HEK293 (cell line): ENCODE measurements around the gene MYO3A.

Source experiments
- CTCF ChIA-PET: fragments of 350-600 bp; formaldehyde crosslinking; extraction: SDS; loops from one replicate; lab custom pipeline; 2021; ENCODE audit warnings: antibody characterized with exemption; lab: Yijun Ruan, JAX
- POLR2A ChIA-PET: fragments of 300-600 bp; formaldehyde crosslinking; extraction: SDS; loops from one replicate; lab custom pipeline; 2020; ENCODE audit warnings: antibody characterized with exemption, inconsistent platforms; lab: Yijun Ruan, JAX
- H3K27ac ChIP-seq: fragments of 200-500 bp; sonication (Bioruptor generic); 2 replicates; pipeline ENCODE4 v1.5.1; 2014; ENCODE audit warnings: low read depth, low read length, control low read depth, inconsistent platforms; ENCODE audit errors: extremely low read depth
- H3K36me3 ChIP-seq, 2 experiments: fragments of 200-500 bp in 1 of 2; sonication (Bioruptor generic) in 1 of 2; 1 replicate in 1 of 2; 2 replicates in 1 of 2; pipeline ENCODE4 v1.5.1; 2014 to 2017; ENCODE audit warnings: inconsistent platforms in 2 of 2, low read length in 2 of 2; ENCODE audit not compliant: control insufficient read depth in 2 of 2, insufficient read depth in 1 of 2
- H3K4me1 ChIP-seq: fragments of 200-500 bp; sonication (Bioruptor generic); 2 replicates; pipeline ENCODE4 v1.5.1; 2014; ENCODE audit warnings: mild to moderate bottlenecking, low read length, inconsistent platforms; ENCODE audit not compliant: control insufficient read depth, insufficient read depth
- H3K4me3 ChIP-seq: 2 replicates; pipeline ENCODE4 v1.5.1; 2011; ENCODE audit warnings: low read depth, mild to moderate bottlenecking, control low read depth, low read length, moderate library complexity
- H3K9me3 ChIP-seq: fragments of 200-500 bp; sonication (Bioruptor generic); 2 replicates; pipeline ENCODE4 v1.5.1; 2014; ENCODE audit warnings: low read depth, low read length, inconsistent platforms; ENCODE audit not compliant: control insufficient read depth, insufficient read depth
- EGR2 ChIP-seq: fragments of 450-650 bp; formaldehyde crosslinking; IDR thresholded peaks from 2 replicates; pipeline ENCODE4 v1.5.1; 2016; ENCODE audit warnings: low read depth, missing biosample characterization, missing genetic modification characterization
- GLIS1 ChIP-seq: fragments of 450-650 bp; formaldehyde crosslinking; IDR thresholded peaks from 2 replicates; pipeline ENCODE4 v1.5.1; 2016; ENCODE audit warnings: missing biosample characterization, missing genetic modification characterization
- MZF1 ChIP-seq: fragments of 450-650 bp; formaldehyde crosslinking; IDR thresholded peaks from 2 replicates; pipeline ENCODE4 v1.5.1; 2017; ENCODE audit warnings: missing biosample characterization, missing genetic modification characterization, borderline replicate concordance
- PBX3 ChIP-seq: sonication (generic); formaldehyde crosslinking; IDR thresholded peaks from 2 replicates; pipeline ENCODE4 v1.8.1; 2022; ENCODE audit warnings: mild to moderate bottlenecking, moderate library complexity, missing genetic modification reagents
- REST ChIP-seq: fragments of 450-650 bp; formaldehyde crosslinking; IDR thresholded peaks from 2 replicates; pipeline ENCODE4 v1.5.1; 2016; ENCODE audit warnings: missing biosample characterization, missing genetic modification characterization
- YY2 ChIP-seq: fragments of 450-650 bp; formaldehyde crosslinking; IDR thresholded peaks from 2 replicates; pipeline ENCODE4 v1.5.1; 2016; ENCODE audit warnings: missing biosample characterization, missing genetic modification characterization
- ZBTB1 ChIP-seq: fragments of 450-650 bp; formaldehyde crosslinking; IDR thresholded peaks from 2 replicates; pipeline ENCODE4 v1.5.1; 2016; ENCODE audit warnings: missing biosample characterization, missing genetic modification characterization
- ZFP41 ChIP-seq: fragments of 450-650 bp; formaldehyde crosslinking; IDR thresholded peaks from 2 replicates; pipeline ENCODE4 v1.5.1; 2016; ENCODE audit warnings: missing biosample characterization, missing genetic modification characterization, borderline replicate concordance
- ZNF211 ChIP-seq: fragments of 450-650 bp; formaldehyde crosslinking; IDR thresholded peaks from 2 replicates; pipeline ENCODE4 v1.5.1; 2016; ENCODE audit warnings: low read depth, missing biosample characterization, missing genetic modification characterization
- ZNF248 ChIP-seq: fragments of 450-650 bp; formaldehyde crosslinking; IDR thresholded peaks from 2 replicates; pipeline ENCODE4 v1.5.1; 2017; ENCODE audit warnings: missing biosample characterization, missing genetic modification characterization
- ZNF26 ChIP-seq: fragments of 450-650 bp; formaldehyde crosslinking; IDR thresholded peaks from 2 replicates; pipeline ENCODE4 v1.5.1; 2016; ENCODE audit warnings: missing biosample characterization, missing genetic modification characterization
- ZNF335 ChIP-seq: fragments of 450-650 bp; formaldehyde crosslinking; conservative IDR thresholded peaks from 2 replicates; pipeline ENCODE4 v1.5.1; 2016; ENCODE audit warnings: missing biosample characterization, missing genetic modification characterization
- ZNF362 ChIP-seq: fragments of 450-650 bp; formaldehyde crosslinking; IDR thresholded peaks from 2 replicates; pipeline ENCODE4 v1.5.1; 2016; ENCODE audit warnings: missing biosample characterization, missing genetic modification characterization
- ZNF404 ChIP-seq: fragments of 450-650 bp; formaldehyde crosslinking; IDR thresholded peaks from 2 replicates; pipeline ENCODE4 v1.5.1; 2017; ENCODE audit warnings: missing biosample characterization, missing genetic modification characterization
- ZNF433 ChIP-seq: fragments of 450-650 bp; formaldehyde crosslinking; IDR thresholded peaks from 2 replicates; pipeline ENCODE4 v1.5.1; 2016; ENCODE audit warnings: missing biosample characterization, missing genetic modification characterization, low read depth
- ZNF529 ChIP-seq: fragments of 450-650 bp; formaldehyde crosslinking; IDR thresholded peaks from 2 replicates; pipeline ENCODE4 v1.5.1; 2017; ENCODE audit warnings: missing genetic modification characterization, missing biosample characterization; ENCODE audit not compliant: insufficient replicate concordance
- ZNF555 ChIP-seq: fragments of 450-650 bp; formaldehyde crosslinking; conservative IDR thresholded peaks from 2 replicates; pipeline ENCODE4 v1.5.1; 2017; ENCODE audit warnings: missing biosample characterization, mild to moderate bottlenecking, missing genetic modification characterization, inconsistent platforms
- ZNF621 ChIP-seq: fragments of 450-650 bp; formaldehyde crosslinking; IDR thresholded peaks from 2 replicates; pipeline ENCODE4 v1.5.1; 2017; ENCODE audit warnings: missing biosample characterization, missing genetic modification characterization
- ZNF645 ChIP-seq: fragments of 450-650 bp; formaldehyde crosslinking; IDR thresholded peaks from 2 replicates; pipeline ENCODE4; 2016; ENCODE audit warnings: missing biosample characterization, missing genetic modification characterization
- ZNF664 ChIP-seq: fragments of 450-650 bp; formaldehyde crosslinking; IDR thresholded peaks from 2 replicates; pipeline ENCODE4 v1.5.1; 2016; ENCODE audit warnings: missing biosample characterization, missing genetic modification characterization
- ZNF785 ChIP-seq: fragments of 450-650 bp; formaldehyde crosslinking; IDR thresholded peaks from 2 replicates; pipeline ENCODE4 v1.5.1; 2016; ENCODE audit warnings: missing biosample characterization, missing genetic modification characterization
- ZNF791 ChIP-seq: fragments of 450-650 bp; formaldehyde crosslinking; IDR thresholded peaks from 2 replicates; pipeline ENCODE4 v1.5.1; 2016; ENCODE audit warnings: missing biosample characterization, missing genetic modification characterization

MYO3A gene

GRCh38 chr10:26216585-26217395, 282.8 kb downstream of the MYO3A start, which contains the start of gene GAD2:
GAD2 (plus strand) TSS chr10:26216774; CDS start chr10:26216810, 36 bp downstream.
- Histone ChIP-seq H3K9me3 (no peaks in the 10 kb centered on the region), H3K27ac (no peak within 1 kb of the TSS), H3K4me3 (peak within 1 kb of the TSS; percentile 23), H3K36me3 (no peaks in the 10 kb centered on the region), H3K4me1 (peaks cover 6% of the 10 kb centered on the region; the same call in 1 of the 2 replicates)
- ChIA-PET CTCF (interaction anchor here (0.6 to 0.7 kb wide), 3 partner anchors 26 to 459 kb away, joined by 3 to 5 read pairs (median 3); no protein-coding TSS in a partner anchor), POLR2A (no interaction called here)
- TF ChIP-seq ZNF248 (tag by site-specific recombination) = no peak
- TF ChIP-seq PBX3 (CRISPR knock-in tag) = 0 out of 2 replicates have a peak, but pooled peaks have one; percentile 13
- TF ChIP-seq ZNF664 (tag by site-specific recombination) = no peak
- no peak for TF ChIP-seq YY2 (tag by site-specific recombination)
- TF ChIP-seq ZBTB1 (tag by site-specific recombination) = no peak
- no peak for TF ChIP-seq ZNF555
- no peak for TF ChIP-seq GLIS1 (tag by site-specific recombination)
- no peak for TF ChIP-seq ZNF645 (tag by site-specific recombination)
- no peak for TF ChIP-seq ZNF433 (tag by site-specific recombination)
- TF ChIP-seq ZNF362 = no peak
- TF ChIP-seq ZNF26 = no peak
- TF ChIP-seq EGR2 (tag by site-specific recombination) = no peak
- TF ChIP-seq REST (tag by site-specific recombination) = no peak
- TF ChIP-seq ZFP41 = no peak
- TF ChIP-seq ZNF335 (tag by site-specific recombination) = peak; percentile 81
- no peak for TF ChIP-seq MZF1 (tag by site-specific recombination)
- TF ChIP-seq ZNF785 (tag by site-specific recombination) = peak; percentile 68; the same call in 1 of the 2 replicates
- TF ChIP-seq ZNF529 = no peak
- no peak for TF ChIP-seq ZNF621 (tag by site-specific recombination)
- TF ChIP-seq ZNF211 (tag by site-specific recombination) = no peak
- TF ChIP-seq ZNF404 (tag by site-specific recombination) = no peak
- TF ChIP-seq ZNF791 (tag by site-specific recombination) = no peak
